Epithelial cell of esophagus (primary cell): Measurements from ENCODE around the gene AZI2.

ENCODE experiments used
- DNase-seq: peaks from one replicate; pipeline ENCODE4 v3.0.0; 2010; ENCODE audit warnings: low read depth
- H3K4me3 ChIP-seq: 2 replicates; pipeline ENCODE4 v1.5.1; 2011; ENCODE audit warnings: mild to moderate bottlenecking, low read length, control low read depth
- CTCF ChIP-seq: IDR thresholded peaks from 2 replicates; pipeline ENCODE4 v1.5.1; 2011; ENCODE audit warnings: low read depth, mild to moderate bottlenecking, low read length, control low read depth, inconsistent platforms; ENCODE audit not compliant: insufficient read depth; ENCODE audit errors: missing control alignments

The AZI2 gene

GRCh38 chr3:28348629-28349468 lies at the start of gene AZI2, which contains the start of gene ZCWPW2:
Gene AZI2, minus strand, starts transcription at chr3:28348824. Its CDS starts 8,207 bp downstream, at chr3:28340617.
Gene ZCWPW2, plus strand, starts transcription at chr3:28348721. Its CDS starts 64,348 bp downstream, at chr3:28413069.
- DNase-seq = peak; percentile 97
- no peak for TF ChIP-seq CTCF
- peak within 1 kb of the TSS; percentile 85 for H3K4me3 ChIP-seq

GRCh38 chr3:28388978-28389377 lies 40.4 kb upstream of the AZI2 start:
- no peak overlapping the region for H3K4me3 ChIP-seq
- DNase-seq = no peak
- no peak for TF ChIP-seq CTCF

GRCh38 chr3:28386049-28386448 lies 37.4 kb upstream of the AZI2 start:
- DNase-seq = no peak
- no peak for TF ChIP-seq CTCF
- no peak overlapping the region for H3K4me3 ChIP-seq

- TF ChIP-seq CTCF = no peak
- DNase-seq = peak; percentile 36
- no peak overlapping the region for H3K4me3 ChIP-seq
Measured at GRCh38 chr3:28376424-28376823, 27.8 kb upstream of the AZI2 start.

- peak; percentile 49 for DNase-seq
- peak overlapping the region; percentile 85 for H3K4me3 ChIP-seq
- TF ChIP-seq CTCF = no peak
Measured at GRCh38 chr3:28349469-28350000, 911 bp upstream of the AZI2 start.

- TF ChIP-seq CTCF = no peak
- peak; percentile 91 for DNase-seq
- peak overlapping the region; percentile 85 for H3K4me3 ChIP-seq
Measured at GRCh38 chr3:28348265-28348628, 377 bp downstream of the AZI2 start.
